IMR-90 (cell line): ENCODE results near the gene PDE6H. TPM values are rescaled to one million over a fixed set of nuclear protein-coding genes. Genes with fewer than 3 reads are reported as not detected.

Source experiments
- ATAC-seq: fragments of 200-7000 bp; cut with Tn5 transposase; 2 replicates; pipeline ENCODE4 v1.9.1; 2020; ENCODE audit warnings: low read depth, mild to moderate bottlenecking, moderate library complexity
- BruUV-seq: library from RNA; stranded (reverse); fragments of 400-500 nt; replicated peaks from 2 replicates; lab custom pipeline; 2021; lab: Mats Ljungman, UMichigan
- CTCF ChIA-PET: fragments of 300-600 bp; formaldehyde crosslinking; extraction: SDS; loops from one replicate; lab custom pipeline; 2021; ENCODE audit warnings: antibody characterized with exemption; lab: Yijun Ruan, JAX
- POLR2A ChIA-PET: fragments of 300-600 bp; sonication (Branson Sonifier 250); formaldehyde crosslinking; loops from one replicate; lab custom pipeline; 2022; ENCODE audit warnings: antibody characterized with exemption; ENCODE audit not compliant: unreplicated experiment; lab: Charles Lee
- DNase-seq: peaks from one replicate; pipeline ENCODE4 v3.0.0; 2013
- H2AFZ ChIP-seq: replicated peaks from 2 replicates; pipeline ENCODE3; 2013; ENCODE audit warnings: low read length, mild to moderate bottlenecking; ENCODE audit not compliant: poor library complexity
- H2AK5ac ChIP-seq: 2 replicates; pipeline ENCODE4 v1.6.1; 2013; ENCODE audit warnings: low read depth, low read length, inconsistent platforms
- H2AK9ac ChIP-seq: replicated peaks from 2 replicates; pipeline ENCODE3; 2013; ENCODE audit warnings: mild to moderate bottlenecking, low read depth, low read length, moderate library complexity; ENCODE audit not compliant: poor library complexity
- H2BK120ac ChIP-seq: 2 replicates; pipeline ENCODE4 v1.6.1; 2013; ENCODE audit warnings: low read depth, low read length, inconsistent platforms
- H2BK15ac ChIP-seq: 3 replicates; pipeline ENCODE4 v1.6.1; 2013; ENCODE audit warnings: low read depth, low read length, inconsistent platforms
- H2BK20ac ChIP-seq: 2 replicates; pipeline ENCODE4 v1.6.1; 2013; ENCODE audit warnings: low read depth, mild to moderate bottlenecking, inconsistent platforms, low read length, moderate library complexity
- H2BK5ac ChIP-seq: 2 replicates; pipeline ENCODE4 v1.6.1; 2013; ENCODE audit warnings: mild to moderate bottlenecking, low read depth, low read length, inconsistent platforms; ENCODE audit not compliant: poor library complexity, severe bottlenecking
- H3K14ac ChIP-seq: replicated peaks from 2 replicates; pipeline ENCODE4 v1.6.1; 2013; ENCODE audit warnings: low read depth, low read length, inconsistent platforms
- H3K18ac ChIP-seq: 2 replicates; pipeline ENCODE4 v1.6.1; 2013; ENCODE audit warnings: low read depth, low read length, control low read depth
- H3K23ac ChIP-seq: 2 replicates; pipeline ENCODE4 v1.6.1; 2013; ENCODE audit warnings: low read depth, low read length, inconsistent platforms
- H3K27ac ChIP-seq: 2 replicates; pipeline ENCODE4 v1.5.1; 2013; ENCODE audit warnings: mild to moderate bottlenecking, control low read depth, low read length; ENCODE audit not compliant: insufficient read depth
- H3K27me3 ChIP-seq: 2 replicates; pipeline ENCODE4 v1.6.1; 2013; ENCODE audit warnings: low read length; ENCODE audit not compliant: control insufficient read depth, insufficient read depth
- H3K36me3 ChIP-seq: 2 replicates; pipeline ENCODE4 v1.6.1; 2013; ENCODE audit warnings: low read length, mixed read lengths; ENCODE audit not compliant: control insufficient read depth, insufficient read depth
- H3K4ac ChIP-seq: 2 replicates; pipeline ENCODE4 v1.6.1; 2013; ENCODE audit warnings: low read depth, low read length, inconsistent platforms
- H3K4me1 ChIP-seq: 2 replicates; pipeline ENCODE4 v1.6.1; 2013; ENCODE audit warnings: low read length, mixed read lengths; ENCODE audit not compliant: control insufficient read depth, insufficient read depth
- H3K4me2 ChIP-seq: 2 replicates; pipeline ENCODE4 v1.6.1; 2013; ENCODE audit warnings: low read depth, mild to moderate bottlenecking, control low read depth, low read length, moderate library complexity
- H3K4me3 ChIP-seq: 2 replicates; pipeline ENCODE4 v1.5.1; 2013; ENCODE audit warnings: low read depth, mild to moderate bottlenecking, control low read depth, low read length, moderate library complexity; ENCODE audit not compliant: insufficient read depth
- H3K56ac ChIP-seq: 2 replicates; pipeline ENCODE4 v1.6.1; 2013; ENCODE audit warnings: low read length, inconsistent platforms; ENCODE audit not compliant: insufficient read depth; ENCODE audit errors: extremely low read depth
- H3K79me1 ChIP-seq, 2 experiments: 2 replicates each; pipeline ENCODE4 v1.6.1; 2013; ENCODE audit warnings: low read length in 2 of 2, inconsistent platforms in 1 of 2, low read depth in 1 of 2
- H3K9ac ChIP-seq: 2 replicates; pipeline ENCODE4 v1.6.1; 2013; ENCODE audit warnings: low read depth, low read length, control low read depth
- H3K9me1 ChIP-seq: 2 replicates; pipeline ENCODE4 v1.6.1; 2013; ENCODE audit warnings: low read length, inconsistent platforms; ENCODE audit not compliant: insufficient read depth
- H3K9me3 ChIP-seq: 2 replicates; pipeline ENCODE4 v1.6.1; 2013; ENCODE audit warnings: low read length; ENCODE audit not compliant: control insufficient read depth, insufficient read depth
- H4K20me1 ChIP-seq: 2 replicates; pipeline ENCODE4 v1.6.1; 2013; ENCODE audit warnings: low read length, inconsistent platforms; ENCODE audit not compliant: insufficient read depth
- H4K5ac ChIP-seq: 2 replicates; pipeline ENCODE4 v1.6.1; 2013; ENCODE audit warnings: mild to moderate bottlenecking, low read depth, low read length, control low read depth
- H4K8ac ChIP-seq, 2 experiments: 2 replicates each; pipeline ENCODE4 v1.6.1; 2013; ENCODE audit warnings: low read depth in 2 of 2, low read length in 2 of 2, control low read depth in 1 of 2, inconsistent platforms in 1 of 2
- H4K91ac ChIP-seq: 2 replicates; pipeline ENCODE4 v1.6.1; 2013; ENCODE audit warnings: low read depth, low read length, inconsistent platforms; ENCODE audit not compliant: insufficient read depth
- CHD1 ChIP-seq: IDR thresholded peaks from 2 replicates; pipeline ENCODE4 v1.6.1; 2012; ENCODE audit warnings: low read depth, low read length, improper control_type of control experiment
- CTCF ChIP-seq: conservative IDR thresholded peaks from 2 replicates; pipeline ENCODE4 v1.5.1; 2012; ENCODE audit warnings: mild to moderate bottlenecking, low read depth, low read length, improper control_type of control experiment
- MAFK ChIP-seq: IDR thresholded peaks from 2 replicates; pipeline ENCODE4 v1.6.1; 2012; ENCODE audit warnings: low read depth, low read length, improper control_type of control experiment
- MXI1 ChIP-seq: IDR thresholded peaks from 2 replicates; pipeline ENCODE4 v1.6.1; 2012; ENCODE audit warnings: low read depth, mild to moderate bottlenecking, low read length, moderate library complexity, borderline replicate concordance
- NFE2L2 ChIP-seq: fragments of 150-350 bp; IDR thresholded peaks from 2 replicates; pipeline ENCODE4 v1.6.1; 2016; ENCODE audit warnings: low read depth, mild to moderate bottlenecking, low read length
- RAD21 ChIP-seq: IDR thresholded peaks from 2 replicates; pipeline ENCODE4 v1.6.1; 2012; ENCODE audit warnings: low read length, improper control_type of control experiment
- WGBS, 2 experiments: methylation state at CpG; one replicate each; pipeline versions ENCODE4 v1.1.5 to v1.1.7; 2013; ENCODE audit warnings: missing lambda C conversion rate in 2 of 2; ENCODE audit not compliant: insufficient read length in 1 of 2; ENCODE audit errors: extremely low coverage in 2 of 2; 5-methylcytosine and 5-hydroxymethylcytosine counted together
- dilution Hi-C: fragments of 300-500 bp; cut with HindIII; formaldehyde crosslinking; loops from one replicate; pipeline ENCODE4 v1.14.3; 2018; ENCODE audit warnings: low sequenced_read_pairs; ENCODE audit not compliant: unreplicated experiment
- in situ Hi-C: fragments of 300-500 bp; cut with MboI; formaldehyde crosslinking; loops from 3 replicates; pipeline ENCODE4 v1.14.3; 2019; ENCODE audit warnings: low sequenced_read_pairs, inconsistent platforms, mixed read lengths
- intact Hi-C: fragments of 100-400 bp; cut with micrococcal nuclease; formaldehyde crosslinking; loops from 2 replicates; pipeline ENCODE4 v1.10.0; 2022
- polyA plus RNA-seq, 3 experiments: library from polyadenylated mRNA; depleted of rRNA; stranded (reverse); fragments of >200 nt; gene quantifications; 2 replicates each; pipeline ENCODE4 v1.2.3, GENCODE V29; 2012; ENCODE audit warnings: low replicate concordance in 1 of 3
- total RNA-seq: library from RNA; depleted of rRNA; stranded (reverse); fragments of >200 nt; gene quantifications from 2 replicates; pipeline ENCODE4 v1.2.3, GENCODE V29; 2012

Gene PDE6H
- total and polyA plus RNA-seq, 2 of the 4 experiments (the other 2 are of a cell fraction): not detected

GRCh38 chr12:14950982-14951746 lies 21.7 kb upstream of the PDE6H start:
- peak overlapping the region; percentile 1 to 16; a peak in 2 of 4 replicates for H4K8ac ChIP-seq
- no peak overlapping the region for H3K4me2 ChIP-seq
- peak overlapping the region; percentile 71 for H4K5ac ChIP-seq
- no peak overlapping the region for H3K4me3 ChIP-seq
- no peaks in the 10 kb centered on the region for H3K27me3 ChIP-seq
- WGBS, 2 experiments: no CpG with 5 or more reads among the region's 6 CpGs
- H2BK5ac ChIP-seq: peak overlapping the region; percentile 87
- peak overlapping the region; percentile 46; the same call in 1 of the 2 replicates for H3K56ac ChIP-seq
- dilution Hi-C loops: no loop called here
- peak overlapping the region; percentile 82 for H4K91ac ChIP-seq
- ChIA-PET POLR2A (no interaction called here), CTCF (no interaction called here)
- intact Hi-C loops: loop anchor here (1.0 kb wide), 1 partner anchor 17 kb away; no protein-coding TSS in a partner anchor
- H2AK9ac ChIP-seq: no peak overlapping the region
- H3K18ac ChIP-seq: peak overlapping the region; percentile 42; the same call in 1 of the 2 replicates
- no peaks in the 10 kb centered on the region for H4K20me1 ChIP-seq
- H3K9ac ChIP-seq: no peak overlapping the region
- H3K23ac ChIP-seq: no peak overlapping the region
- no peaks in the 10 kb centered on the region for H3K36me3 ChIP-seq
- peak overlapping the region; percentile 48; the same call in 1 of the 2 replicates for H3K14ac ChIP-seq
- H2AK5ac ChIP-seq: peak overlapping the region; percentile 73
- peaks cover 11% of the 10 kb centered on the region for H3K9me1 ChIP-seq
- no TSS peak for BruUV-seq
- H3K9me3 ChIP-seq: no peaks in the 10 kb centered on the region
- peak overlapping the region; percentile 62; the same call in 2 of the 3 replicates for H2BK15ac ChIP-seq
- TF ChIP-seq CHD1: no peak
- no peak for TF ChIP-seq MXI1
- no peak for TF ChIP-seq NFE2L2
- TF ChIP-seq CTCF: no peak
- no peak for TF ChIP-seq RAD21
- TF ChIP-seq MAFK: no peak
- no peak for ATAC-seq
- in situ Hi-C loops: no loop called here
- H2BK120ac ChIP-seq: peak overlapping the region; percentile 85
- peak overlapping the region; percentile 39 for H3K4ac ChIP-seq
- H2BK20ac ChIP-seq: peak overlapping the region; percentile 93
- DNase-seq: no peak
- peak overlapping the region; percentile 48; the same call in 1 of the 2 replicates for H3K27ac ChIP-seq
- peak overlapping the region; percentile 19 for H2AFZ ChIP-seq
- H3K79me1 ChIP-seq: peaks cover 0 to 3% of the 10 kb centered on the region in 2 experiments; a peak in 1 of 4 replicates
- peaks cover 25% of the 10 kb centered on the region for H3K4me1 ChIP-seq
